GM18526 (cell line): ENCODE results near the gene MEIG1.
A peak's percentile ranks its signal among the peaks of the same experiment; 100 is the strongest.

Experiments used
- POLR2A ChIP-seq: IDR thresholded peaks from 3 replicates; pipeline ENCODE4 v1.6.1; 2011; ENCODE audit not compliant: insufficient read length; ENCODE audit errors: extremely low read depth

The MEIG1 gene

GRCh38 chr10:14953424-14954000 is 5.7 kb upstream of the MEIG1 start:
- TF ChIP-seq POLR2A = peak; percentile 40

GRCh38 chr10:14954001-14954770 is 5.0 kb upstream of the MEIG1 start, which contains the start of gene DCLRE1C:
Gene DCLRE1C, minus strand, starts transcription at chr10:14954096. Its CDS starts 86 bp downstream, at chr10:14954010.
- peak; percentile 74 for TF ChIP-seq POLR2A

GRCh38 chr10:14954934-14955333 is 4.3 kb upstream of the MEIG1 start:
- no peak for TF ChIP-seq POLR2A

GRCh38 chr10:14958872-14959220 is 342 bp upstream of the MEIG1 start:
- no peak for TF ChIP-seq POLR2A

- TF ChIP-seq POLR2A = no peak
These were observed 8.7 kb downstream of the MEIG1 start for GRCh38 chr10:14967897-14968296.

GRCh38 chr10:14971867-14972448 is 12.8 kb downstream of the MEIG1 start:
- TF ChIP-seq POLR2A = no peak

- no peak for TF ChIP-seq POLR2A
These were observed 16.6 kb downstream of the MEIG1 start for GRCh38 chr10:14975672-14976273.

- TF ChIP-seq POLR2A = no peak
These were observed 23.6 kb downstream of the MEIG1 start for GRCh38 chr10:14982744-14983143.

GRCh38 chr10:14995964-14996565 is 36.9 kb downstream of the MEIG1 start:
- TF ChIP-seq POLR2A = no peak

GRCh38 chr10:15015451-15015850 is 56.3 kb downstream of the MEIG1 start:
- TF ChIP-seq POLR2A = no peak
